Choroid plexus epithelial cell (primary cell): ENCODE results near the gene IQCC.
A peak's percentile ranks its signal among the peaks of the same experiment; 100 is the strongest.
"Not testable (repeated sequence)": the region's sequence is repeated elsewhere in the genome, so short reads cannot be mapped to it uniquely, and the experiment has no call there.

ENCODE experiments used
- DNase-seq: peaks from one replicate; pipeline ENCODE4 v3.0.0-alpha.2; 2010; ENCODE audit warnings: low read depth
- H3K4me3 ChIP-seq: 2 replicates; pipeline ENCODE4 v1.5.1; 2011; ENCODE audit warnings: low read depth, mild to moderate bottlenecking, control low read depth, low read length, moderate library complexity
- TF ChIP-seq, protein P1 (sequence below): conservative IDR thresholded peaks from 2 replicates; pipeline ENCODE4 v1.5.1; 2011; ENCODE audit warnings: low read depth, mild to moderate bottlenecking, control low read depth, inconsistent platforms, low read length, moderate library complexity

IQCC gene

DNA sequence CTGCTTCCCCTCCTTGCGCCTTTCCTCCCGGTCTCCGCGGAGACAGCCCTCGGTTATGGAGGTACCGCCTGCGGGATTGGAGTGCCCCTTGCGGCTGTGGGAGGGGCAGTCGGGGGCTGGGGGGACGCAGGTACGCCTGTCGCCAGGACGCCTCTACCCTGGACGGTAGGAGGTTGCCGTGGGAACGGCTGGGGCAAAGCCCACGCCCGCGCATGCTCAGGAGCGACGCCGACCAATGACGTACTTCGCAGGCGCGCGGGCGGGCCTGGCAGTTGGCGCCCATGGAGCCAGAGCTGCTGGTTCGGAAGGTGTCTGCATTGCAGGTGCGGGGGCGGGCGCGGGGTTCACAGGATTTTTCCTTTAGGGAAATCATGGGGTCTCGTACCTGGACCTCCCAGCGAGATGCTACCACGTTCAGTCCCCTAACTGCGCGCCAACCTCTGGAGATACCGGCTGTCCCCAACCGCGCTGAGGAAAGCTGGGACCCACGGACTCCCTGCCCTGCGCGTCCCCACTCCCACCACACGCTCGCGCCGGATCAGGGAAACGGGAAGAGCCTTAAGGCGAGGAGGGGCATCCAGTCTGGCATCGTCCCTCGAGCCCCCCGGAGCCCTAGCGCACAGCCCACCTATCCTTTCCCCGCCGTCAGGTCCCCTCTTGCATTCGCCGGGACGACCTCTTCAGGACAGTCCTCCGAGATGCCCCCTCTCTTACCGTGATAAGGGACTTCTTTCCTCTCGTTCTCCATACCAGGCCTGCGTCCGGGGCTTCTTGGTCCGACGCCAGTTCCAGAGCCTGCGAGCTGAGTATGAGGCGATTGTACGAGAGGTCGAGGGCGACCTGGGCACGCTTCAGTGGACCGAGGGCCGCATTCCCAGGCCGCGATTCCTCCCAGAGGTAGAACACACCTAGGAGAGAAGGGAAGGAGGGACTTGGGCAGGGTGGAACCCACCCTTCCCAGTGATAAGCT lies at the start of gene IQCC:
Gene IQCC (plus strand): TSS at position 271 of the 970 bp plus-strand sequence. CDS start 11 bp downstream, at position 282.
- DNase-seq, result peak; percentile 81
- TF ChIP-seq, protein P1, sequence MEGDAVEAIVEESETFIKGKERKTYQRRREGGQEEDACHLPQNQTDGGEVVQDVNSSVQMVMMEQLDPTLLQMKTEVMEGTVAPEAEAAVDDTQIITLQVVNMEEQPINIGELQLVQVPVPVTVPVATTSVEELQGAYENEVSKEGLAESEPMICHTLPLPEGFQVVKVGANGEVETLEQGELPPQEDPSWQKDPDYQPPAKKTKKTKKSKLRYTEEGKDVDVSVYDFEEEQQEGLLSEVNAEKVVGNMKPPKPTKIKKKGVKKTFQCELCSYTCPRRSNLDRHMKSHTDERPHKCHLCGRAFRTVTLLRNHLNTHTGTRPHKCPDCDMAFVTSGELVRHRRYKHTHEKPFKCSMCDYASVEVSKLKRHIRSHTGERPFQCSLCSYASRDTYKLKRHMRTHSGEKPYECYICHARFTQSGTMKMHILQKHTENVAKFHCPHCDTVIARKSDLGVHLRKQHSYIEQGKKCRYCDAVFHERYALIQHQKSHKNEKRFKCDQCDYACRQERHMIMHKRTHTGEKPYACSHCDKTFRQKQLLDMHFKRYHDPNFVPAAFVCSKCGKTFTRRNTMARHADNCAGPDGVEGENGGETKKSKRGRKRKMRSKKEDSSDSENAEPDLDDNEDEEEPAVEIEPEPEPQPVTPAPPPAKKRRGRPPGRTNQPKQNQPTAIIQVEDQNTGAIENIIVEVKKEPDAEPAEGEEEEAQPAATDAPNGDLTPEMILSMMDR, result no peak
- peak within 1 kb of the TSS; percentile 76 for H3K4me3 ChIP-seq

DNA sequence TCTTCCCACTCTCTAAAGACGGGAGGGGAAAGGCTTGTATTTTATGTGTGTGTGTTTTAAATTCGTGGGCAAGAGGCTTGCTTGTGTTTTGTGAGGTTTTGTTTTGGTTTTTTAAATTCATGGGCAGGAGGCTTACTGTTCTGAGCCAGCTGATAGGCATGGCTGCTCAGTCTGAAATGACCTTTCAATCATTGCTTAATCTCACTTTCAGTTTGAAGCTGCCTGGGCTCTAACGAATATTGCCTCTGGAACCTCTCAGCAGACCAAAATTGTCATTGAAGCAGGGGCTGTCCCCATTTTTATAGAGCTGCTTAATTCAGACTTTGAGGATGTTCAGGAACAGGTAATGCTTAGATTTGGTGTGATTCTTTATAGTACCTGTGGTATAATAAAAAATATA lies 46.3 kb upstream of the IQCC start:
- TF ChIP-seq, protein P1, result no peak
- no peak overlapping the region for H3K4me3 ChIP-seq
- no peak for DNase-seq

DNA sequence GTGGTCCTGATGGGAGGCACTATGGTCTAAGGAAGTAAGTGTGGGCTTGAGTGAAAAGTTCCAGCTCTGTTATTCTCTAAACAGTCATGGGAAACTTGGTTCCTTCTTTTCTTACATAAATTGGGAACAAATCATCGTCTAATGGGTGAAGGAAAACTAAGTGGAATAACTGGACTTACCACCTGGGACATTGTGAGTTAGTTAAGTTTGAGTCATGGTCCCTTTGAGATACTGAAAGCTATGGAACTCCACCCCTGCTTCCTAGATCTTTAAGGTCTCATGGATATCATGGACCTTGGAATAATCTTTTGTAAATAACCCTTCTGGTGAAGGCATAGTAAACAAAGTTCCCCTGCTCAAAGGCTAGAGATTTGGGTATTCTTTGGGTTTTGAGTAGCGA lies 42.1 kb upstream of the IQCC start:
- no peak for DNase-seq
- TF ChIP-seq, protein P1, result no peak

GRCh38 chr1:32165633-32166032 lies 39.8 kb upstream of the IQCC start:
- not testable (repeated sequence) for H3K4me3 ChIP-seq

More for the DNA sequence above, 42.1 kb upstream of the IQCC start:
- H3K4me3 ChIP-seq, result no peak overlapping the region

DNA sequence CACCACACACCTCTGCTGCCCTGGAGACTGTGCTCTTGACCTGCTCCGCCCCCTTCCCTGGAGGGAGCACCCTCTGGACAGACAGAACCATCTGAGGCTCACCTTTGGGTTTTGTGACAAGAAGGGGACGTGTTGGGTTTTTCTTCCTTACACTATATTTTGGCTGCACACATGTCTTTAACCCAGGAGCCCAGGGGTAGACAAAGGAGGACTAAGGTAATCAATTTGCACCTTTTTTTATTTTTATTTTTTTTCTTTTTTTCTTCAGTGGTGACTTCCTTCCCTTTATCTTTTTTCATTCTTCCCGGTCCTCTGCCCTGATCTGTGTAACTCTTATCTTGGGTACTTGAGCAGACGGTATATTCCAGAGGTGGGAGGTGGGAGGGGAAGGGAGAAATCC lies 34.5 kb upstream of the IQCC start:
- H3K4me3 ChIP-seq, result no peak overlapping the region
- DNase-seq, result no peak

More at GRCh38 chr1:32165633-32166032, 39.8 kb upstream of the IQCC start:
- DNase-seq, result not testable (repeated sequence)

DNA sequence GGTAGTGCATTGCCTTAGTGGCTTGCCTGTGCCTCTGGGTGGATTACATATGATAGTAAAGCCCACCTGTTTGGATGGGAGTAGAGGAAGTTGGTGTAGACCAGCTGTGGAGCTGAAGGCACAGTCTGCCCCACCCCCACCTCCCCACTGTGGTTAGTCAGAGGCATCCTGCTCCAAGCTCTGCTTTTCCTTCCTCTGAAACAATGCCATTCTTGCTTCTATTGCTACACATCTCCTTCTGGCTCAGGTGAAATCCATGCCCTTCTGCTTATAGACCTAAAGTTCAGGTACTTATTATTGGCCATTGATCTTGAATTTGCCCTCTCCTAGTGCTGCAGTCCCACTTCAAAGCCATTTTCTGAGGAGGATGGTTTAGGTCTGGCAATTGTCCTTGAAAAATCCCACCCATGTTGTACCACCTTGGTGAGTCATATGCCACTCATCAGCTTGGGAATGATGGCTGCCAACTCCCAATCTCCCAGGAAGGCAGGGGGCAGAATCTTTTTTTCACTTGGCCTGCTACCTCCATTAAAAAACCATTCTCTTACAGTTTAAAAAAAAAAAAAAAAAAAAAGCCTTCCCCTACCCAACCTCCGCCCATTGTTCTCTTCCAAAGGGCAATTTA lies 32.7 kb upstream of the IQCC start:
- TF ChIP-seq, protein P1, result no peak
- DNase-seq, result peak; percentile 36
- no peak overlapping the region for H3K4me3 ChIP-seq

More for the DNA sequence above, 34.5 kb upstream of the IQCC start:
- TF ChIP-seq, protein P1, result no peak

GRCh38 chr1:32178380-32179192 lies 26.9 kb upstream of the IQCC start:
- H3K4me3 ChIP-seq, result no peak overlapping the region
- DNase-seq, result no peak
- TF ChIP-seq, protein P1, result no peak
